ENCODE measurements around the gene ADGRF4.
"Not testable (repeated sequence)": the region's sequence is repeated elsewhere in the genome, so short reads cannot be mapped to it uniquely, and the experiment has no call there.

The ADGRF4 gene

GRCh38 chr6:47734831-47735481, 36.6 kb downstream of the ADGRF4 start:
- DNase-seq (ENCODE audit: low read depth), result no peak

GRCh38 chr6:47736083-47736700, 37.8 kb downstream of the ADGRF4 start:
- DNase-seq (ENCODE audit: low read depth), result no peak

DNA sequence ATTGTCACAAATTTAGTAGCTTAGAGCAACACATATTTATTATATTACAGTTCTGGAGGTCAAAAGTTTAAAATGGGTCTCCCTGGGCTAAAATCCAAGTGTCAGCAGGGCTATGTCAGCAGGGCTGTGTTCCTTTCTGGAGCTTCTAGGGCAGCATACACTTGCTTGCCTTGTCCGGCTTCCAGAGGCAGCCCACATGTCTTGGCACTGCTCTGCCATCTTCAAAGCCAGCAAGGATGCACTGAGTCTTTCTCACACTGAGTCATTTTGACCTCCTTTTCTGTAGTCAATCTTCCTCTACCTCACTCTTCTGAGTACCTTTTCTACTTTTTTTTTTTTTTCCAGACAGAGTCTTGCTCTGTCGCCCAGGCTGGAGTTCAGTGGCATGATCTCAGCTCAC, 39.0 kb downstream of the ADGRF4 start:
- no peak for DNase-seq (ENCODE audit: low read depth)

- DNase-seq (ENCODE audit: low read depth), result no peak
Measured at GRCh38 chr6:47740714-47741113, 42.3 kb downstream of the ADGRF4 start.

DNA sequence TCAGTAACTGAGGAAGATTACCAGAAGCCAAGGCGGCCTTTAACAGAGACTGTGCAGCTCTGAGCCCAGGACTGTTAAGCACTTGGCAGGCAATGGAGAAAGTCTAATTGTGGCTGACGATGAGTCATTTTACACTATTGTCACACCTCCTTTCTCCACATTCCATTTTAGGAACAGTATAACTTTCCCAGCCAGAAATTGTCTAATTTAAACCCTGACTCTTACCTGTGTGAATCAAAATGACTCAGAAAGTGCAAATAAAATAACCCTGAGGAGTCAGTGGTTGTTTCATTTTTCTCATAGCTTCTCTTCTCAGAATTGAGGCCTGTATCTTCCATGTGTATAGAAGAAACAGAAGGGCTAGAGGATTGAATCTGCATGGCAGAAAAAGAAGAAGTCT, 43.4 kb downstream of the ADGRF4 start:
- no peak for DNase-seq (ENCODE audit: low read depth)

DNA sequence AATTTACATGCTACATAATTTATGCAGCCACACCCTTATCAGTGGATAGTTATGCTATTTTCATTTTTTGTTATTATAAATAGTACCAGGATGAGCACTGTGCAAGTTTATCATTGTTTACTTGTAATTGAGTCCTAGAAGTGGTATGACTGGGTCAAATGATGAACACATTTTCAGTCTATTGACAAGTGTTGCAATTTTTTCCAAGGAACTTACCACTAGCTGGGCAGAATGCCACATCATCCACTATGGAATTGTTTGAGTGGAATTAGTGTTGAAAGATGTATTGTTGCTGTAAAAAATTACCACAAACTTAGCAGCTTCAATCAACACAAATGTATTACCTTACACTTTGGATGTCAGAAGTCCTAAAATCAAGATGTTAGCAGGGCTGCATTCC, 45.4 kb downstream of the ADGRF4 start:
- no peak for DNase-seq (ENCODE audit: low read depth)

- DNase-seq (ENCODE audit: low read depth), result not testable (repeated sequence)
Measured at GRCh38 chr6:47745269-47745668, 46.9 kb downstream of the ADGRF4 start.

GRCh38 chr6:47749757-47750156, 51.4 kb downstream of the ADGRF4 start:
- DNase-seq (ENCODE audit: low read depth), result no peak

GRCh38 chr6:47752801-47753200, 54.4 kb downstream of the ADGRF4 start:
- no peak for DNase-seq (ENCODE audit: low read depth)

GRCh38 chr6:47759364-47759763, 61.0 kb downstream of the ADGRF4 start:
- no peak for DNase-seq (ENCODE audit: low read depth)

DNA sequence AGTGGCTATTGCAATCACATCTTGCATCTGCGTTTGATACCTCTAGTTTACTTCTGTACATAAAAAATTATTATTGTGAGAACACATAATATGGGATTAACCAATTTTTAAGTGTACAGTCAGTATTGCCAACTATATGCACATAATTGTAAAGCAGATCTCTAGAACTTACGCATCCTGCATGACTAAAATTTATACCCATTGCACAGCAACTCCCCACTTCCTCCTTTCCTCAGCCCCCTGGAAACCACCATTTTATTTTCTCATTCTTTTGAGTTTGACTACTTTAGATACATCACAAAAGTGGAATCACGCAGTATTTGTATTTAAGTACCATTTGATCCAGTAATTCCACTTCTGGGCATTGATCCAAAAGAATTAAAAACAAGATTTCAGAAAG, 64.1 kb downstream of the ADGRF4 start:
- no peak for DNase-seq (ENCODE audit: low read depth)

GRCh38 chr6:47766445-47766844, 68.1 kb downstream of the ADGRF4 start:
- DNase-seq (ENCODE audit: low read depth), result no peak

GRCh38 chr6:47767102-47767501, 68.7 kb downstream of the ADGRF4 start:
- DNase-seq (ENCODE audit: low read depth), result no peak

DNA sequence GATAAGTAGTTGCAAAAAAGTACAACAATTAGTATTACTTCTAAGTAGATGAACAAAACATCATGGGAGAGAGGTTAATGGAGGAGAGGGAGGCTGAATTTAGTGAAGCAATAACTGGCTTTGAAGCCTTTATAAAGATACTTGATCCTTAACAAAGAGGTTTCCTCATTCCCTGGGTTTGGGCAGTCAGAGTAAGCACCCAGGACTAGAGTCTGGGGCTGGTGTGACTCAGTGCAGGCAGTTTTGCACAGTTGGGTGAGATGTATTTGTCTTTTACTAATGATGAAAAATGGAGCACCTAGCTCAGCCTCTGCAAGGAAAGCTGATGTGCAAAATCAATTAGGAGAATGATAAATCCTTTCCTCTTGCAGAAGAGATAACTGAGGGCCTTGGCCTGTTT, 71.6 kb downstream of the ADGRF4 start:
- no peak for DNase-seq (ENCODE audit: low read depth)

All from GM04504 (cell line).